Activated naive CD8-positive, alpha-beta T cell treated with anti-CD3 and anti-CD28 coated beads, Interleukin-2, amount 10 ng/mL, durations not matched to agents 7 days and 5 days (primary cell): ENCODE results near the gene E2F8. TPM values are rescaled to one million over a fixed set of nuclear protein-coding genes. Genes with fewer than 3 reads are reported as not detected.

Source experiments
- ATAC-seq: fragments of 150-1000 bp; cut with Tn5 transposase; one replicate; pipeline ENCODE4 v1.10.0; 2021; ENCODE audit warnings: low read depth, moderate library complexity
- POLR2A ChIA-PET: fragments of 350-600 bp; sonication (Branson Sonifier 250); formaldehyde crosslinking; loops from one replicate; lab custom pipeline; 2021; ENCODE audit warnings: antibody characterized with exemption; lab: Charles Lee
- DNase-seq: peaks from one replicate; pipeline ENCODE4 v3.0.0; 2021
- H3K27ac Mint-ChIP-seq: one replicate; pipeline ENCODE4 v1.8.0; 2022; ENCODE audit warnings: mild to moderate bottlenecking, mixed read lengths
- H3K27me3 Mint-ChIP-seq: one replicate; pipeline ENCODE4 v1.8.0; 2022; ENCODE audit warnings: mild to moderate bottlenecking, moderate library complexity, mixed read lengths
- H3K36me3 Mint-ChIP-seq: one replicate; pipeline ENCODE4 v1.8.0; 2021; ENCODE audit warnings: mild to moderate bottlenecking, mixed read lengths
- H3K4me1 Mint-ChIP-seq: one replicate; pipeline ENCODE4 v1.8.0; 2021; ENCODE audit warnings: mixed read lengths
- H3K4me3 Mint-ChIP-seq: one replicate; pipeline ENCODE4 v1.8.0; 2022; ENCODE audit warnings: mild to moderate bottlenecking, moderate library complexity, mixed read lengths
- H3K9me3 Mint-ChIP-seq: one replicate; pipeline ENCODE4 v1.8.0; 2021; ENCODE audit warnings: mixed read lengths
- total RNA-seq, 2 experiments: library from RNA; stranded (reverse); gene quantifications; one replicate each; pipeline ENCODE4 v1.2.3, GENCODE V29; 2021

The E2F8 gene
- total RNA-seq, 2 experiments from 2014 or later = 26.9 to 27.0 TPM

DNA sequence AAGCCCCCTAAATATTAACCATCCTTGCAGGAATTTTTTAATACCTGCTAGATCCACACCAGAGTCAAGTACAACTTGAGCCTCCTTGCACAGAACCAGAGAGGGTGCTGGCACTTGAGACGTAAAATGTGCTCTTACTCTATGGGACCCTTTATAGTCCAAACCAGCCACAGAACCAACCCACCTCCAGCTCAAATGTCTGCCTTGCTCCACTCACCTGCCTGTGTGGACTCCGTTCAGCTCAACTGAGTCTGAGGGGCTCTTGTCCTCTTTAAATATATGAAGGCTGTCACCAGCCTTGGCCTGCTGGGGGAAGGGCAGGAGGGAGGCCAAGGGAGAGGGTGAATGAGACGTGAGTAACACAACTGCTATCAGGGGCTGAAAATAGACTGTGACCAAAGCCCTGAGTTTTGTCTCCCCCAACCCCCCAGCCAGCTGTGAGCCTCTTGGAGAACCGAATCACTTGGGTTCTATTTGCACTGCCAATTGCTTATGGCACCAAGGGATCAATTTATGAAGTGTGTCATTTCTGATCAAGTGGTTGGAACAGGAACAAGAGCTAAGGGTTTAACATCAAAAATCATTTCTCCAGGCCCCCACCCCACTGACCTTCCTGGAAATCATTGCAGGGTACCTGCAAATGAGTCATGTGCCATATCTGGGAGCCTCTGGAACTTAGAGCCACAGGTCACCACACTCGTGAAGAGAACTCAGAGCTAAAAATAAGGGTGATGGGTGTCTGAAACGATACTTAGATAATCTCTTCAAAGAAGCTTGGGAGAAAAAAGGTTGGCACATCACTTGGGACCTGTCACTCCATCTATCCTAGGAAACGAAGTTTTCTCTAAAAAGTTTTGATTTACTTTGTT, 38.8 kb downstream of the E2F8 start, which contains the start of gene CSRP3:
CSRP3 (minus strand) TSS at position 247 of the 869 bp plus-strand sequence. CDS start 9,535 bp downstream, outside the sequence.
- POLR2A ChIA-PET = no interaction called here
- H3K36me3 Mint-ChIP-seq = no peaks in the 10 kb centered on the region
- peaks cover 4% of the 10 kb centered on the region for H3K27me3 Mint-ChIP-seq
- ATAC-seq (no peak), DNase-seq (no peak)
- no peak within 1 kb of the TSS for H3K4me3 Mint-ChIP-seq
- H3K27ac Mint-ChIP-seq = no peak within 1 kb of the TSS
- no peaks in the 10 kb centered on the region for H3K9me3 Mint-ChIP-seq
- H3K4me1 Mint-ChIP-seq = no peaks in the 10 kb centered on the region

DNA sequence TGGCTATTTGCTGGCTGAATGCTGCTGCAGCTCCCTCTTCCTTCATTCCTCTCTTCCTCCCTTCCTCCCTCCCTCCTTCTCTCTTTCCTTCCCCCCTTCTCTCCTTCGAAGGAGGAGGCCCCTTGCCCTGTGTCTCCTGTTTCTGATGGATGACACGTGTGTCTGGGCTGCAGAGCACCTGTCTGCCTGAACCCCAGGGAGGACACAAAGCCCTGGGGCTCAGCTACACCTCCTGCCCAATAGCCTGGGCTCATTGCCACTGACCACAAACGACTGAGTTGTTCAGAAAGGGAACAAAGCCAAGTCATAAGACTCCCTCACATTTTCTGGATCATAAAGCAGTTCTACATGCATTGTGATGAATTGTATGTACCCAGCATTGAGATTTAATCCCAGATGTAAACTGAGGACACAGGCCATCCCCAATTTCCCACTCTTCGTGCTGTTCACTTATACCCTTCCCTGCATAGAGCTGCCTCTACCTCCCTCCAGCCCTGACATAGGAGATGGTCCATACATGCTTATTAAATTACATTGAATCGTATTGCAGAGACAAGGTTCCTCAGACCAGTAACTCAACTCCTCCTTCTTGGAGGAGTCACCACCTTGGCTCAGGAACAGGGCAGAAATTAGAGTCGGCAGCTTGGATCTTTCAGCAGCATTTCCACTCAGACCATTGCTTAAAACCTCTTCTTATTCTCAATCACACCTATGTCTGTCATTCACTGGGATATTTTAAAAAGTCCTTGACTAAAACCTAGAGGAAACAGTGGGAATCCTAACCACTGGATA, 40.1 kb downstream of the E2F8 start:
- H3K27me3 Mint-ChIP-seq = peaks cover 2% of the 10 kb centered on the region
- H3K9me3 Mint-ChIP-seq = no peaks in the 10 kb centered on the region
- no peak overlapping the region for H3K4me3 Mint-ChIP-seq
- H3K4me1 Mint-ChIP-seq = no peaks in the 10 kb centered on the region
- no peaks in the 10 kb centered on the region for H3K36me3 Mint-ChIP-seq
- no peak overlapping the region for H3K27ac Mint-ChIP-seq
- ATAC-seq (no peak), DNase-seq (no peak)
- POLR2A ChIA-PET = no interaction called here

DNA sequence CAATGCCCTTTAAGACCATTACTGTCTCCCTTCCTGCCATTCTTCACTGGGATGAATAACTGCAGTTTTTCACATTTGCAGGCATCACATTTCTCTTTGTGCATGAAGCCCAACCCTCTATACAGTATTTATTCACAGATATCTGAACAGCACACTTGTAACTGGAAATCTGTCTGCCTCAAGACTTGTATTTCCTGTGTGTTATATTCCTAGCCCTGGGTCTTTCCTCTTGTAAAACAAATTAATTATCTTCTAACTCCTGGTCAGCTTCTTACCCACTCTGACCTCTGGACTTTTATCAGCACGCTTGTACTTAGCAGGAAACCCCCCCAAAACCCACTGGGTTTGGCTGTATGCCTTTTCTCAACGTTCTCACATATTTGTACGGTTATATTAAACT, 41.0 kb downstream of the E2F8 start:
- ATAC-seq (no peak), DNase-seq (no peak)
- POLR2A ChIA-PET = no interaction called here
- Mint-ChIP-seq H3K9me3 (no peaks in the 10 kb centered on the region), H3K4me3 (no peak overlapping the region), H3K27me3 (peaks cover 2% of the 10 kb centered on the region), H3K27ac (no peak overlapping the region), H3K4me1 (no peaks in the 10 kb centered on the region), H3K36me3 (no peaks in the 10 kb centered on the region)

DNA sequence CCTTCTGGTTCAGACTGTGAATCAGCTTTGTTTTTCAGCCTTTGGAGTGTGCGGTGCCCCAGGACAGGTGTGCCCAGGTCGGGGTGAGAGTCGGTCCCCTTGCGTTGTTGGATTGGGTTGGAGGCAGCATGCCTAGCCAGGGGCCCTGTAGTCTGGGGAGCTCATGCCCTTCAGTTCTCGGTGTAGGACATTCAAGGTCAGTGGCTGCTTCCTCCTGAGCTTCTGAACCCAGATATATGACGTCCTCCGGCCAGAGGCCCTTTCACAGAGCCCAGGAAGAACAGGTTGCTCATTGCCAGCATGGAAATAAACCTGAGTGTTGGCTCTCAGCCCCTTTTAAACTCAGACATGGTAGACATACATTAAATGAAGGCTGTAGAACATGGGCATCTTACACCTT, 41.7 kb downstream of the E2F8 start:
- DNase-seq = no peak
- H3K4me1 Mint-ChIP-seq = no peaks in the 10 kb centered on the region
- H3K4me3 Mint-ChIP-seq = no peak overlapping the region
- no peaks in the 10 kb centered on the region for H3K9me3 Mint-ChIP-seq
- peaks cover 2% of the 10 kb centered on the region for H3K27me3 Mint-ChIP-seq
- no peak for ATAC-seq
- POLR2A ChIA-PET = no interaction called here
- H3K27ac Mint-ChIP-seq = no peak overlapping the region
- no peaks in the 10 kb centered on the region for H3K36me3 Mint-ChIP-seq

DNA sequence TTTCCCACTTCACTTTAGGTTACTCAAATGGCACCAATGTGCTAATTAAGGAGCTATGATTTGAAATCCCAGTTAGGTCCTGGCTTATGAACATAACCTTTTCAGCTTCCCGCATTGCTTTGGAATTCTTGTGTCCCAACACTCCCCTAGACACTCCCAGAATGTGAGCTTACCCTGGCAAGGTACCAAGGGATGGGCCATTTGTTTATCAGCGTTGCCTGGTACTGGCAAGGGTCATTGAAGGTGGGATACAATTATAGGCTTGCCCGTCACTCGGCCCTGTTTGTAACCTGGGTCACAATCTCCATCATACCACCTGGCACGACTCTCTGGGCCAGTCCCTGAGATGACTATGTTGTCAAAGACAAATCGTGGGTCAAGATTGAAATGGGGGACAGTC, 44.3 kb downstream of the E2F8 start:
- H3K4me3 Mint-ChIP-seq = no peak overlapping the region
- POLR2A ChIA-PET = no interaction called here
- ATAC-seq = no peak
- no peaks in the 10 kb centered on the region for H3K9me3 Mint-ChIP-seq
- H3K4me1 Mint-ChIP-seq = no peaks in the 10 kb centered on the region
- no peak overlapping the region for H3K27ac Mint-ChIP-seq
- no peaks in the 10 kb centered on the region for H3K36me3 Mint-ChIP-seq
- no peak for DNase-seq
- H3K27me3 Mint-ChIP-seq = peaks cover 2% of the 10 kb centered on the region

DNA sequence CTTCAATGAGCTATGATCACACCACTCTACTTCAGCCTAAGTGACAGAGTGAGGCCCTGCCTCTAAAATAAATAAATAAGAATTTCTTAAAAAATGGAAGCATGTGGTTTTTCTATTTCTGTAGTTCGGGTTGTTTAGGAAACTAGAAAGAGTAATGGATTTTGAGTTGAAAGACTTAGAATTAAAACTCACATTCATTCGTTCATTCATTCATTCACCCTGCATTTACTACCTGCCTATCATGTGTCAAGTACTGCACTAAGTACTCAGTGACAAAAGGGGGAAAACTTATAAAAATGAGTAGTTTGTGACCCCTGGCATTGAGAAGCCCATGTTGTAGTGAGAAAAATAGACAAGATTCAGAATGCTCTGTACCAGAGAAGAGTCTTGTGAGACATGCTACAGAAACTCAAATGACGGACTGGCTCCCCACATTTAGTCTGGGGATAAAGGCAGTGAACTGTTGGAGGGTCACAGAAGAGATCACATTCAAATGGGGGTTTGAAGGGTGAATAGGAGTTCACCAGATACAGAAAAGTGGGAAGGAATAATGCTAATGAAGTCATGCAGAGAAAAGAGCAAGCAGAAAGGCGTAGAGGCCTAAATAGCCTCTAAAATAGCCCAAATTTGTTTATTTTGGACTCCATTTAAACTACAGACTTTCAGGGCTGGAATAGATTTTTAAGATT, 46.0 kb downstream of the E2F8 start:
- no peaks in the 10 kb centered on the region for H3K9me3 Mint-ChIP-seq
- H3K4me1 Mint-ChIP-seq = no peaks in the 10 kb centered on the region
- H3K27ac Mint-ChIP-seq = no peak overlapping the region
- no peak for DNase-seq
- H3K4me3 Mint-ChIP-seq = no peak overlapping the region
- POLR2A ChIA-PET = no interaction called here
- H3K27me3 Mint-ChIP-seq = peaks cover under 1% of the 10 kb centered on the region
- H3K36me3 Mint-ChIP-seq = no peaks in the 10 kb centered on the region
- ATAC-seq = no peak

DNA sequence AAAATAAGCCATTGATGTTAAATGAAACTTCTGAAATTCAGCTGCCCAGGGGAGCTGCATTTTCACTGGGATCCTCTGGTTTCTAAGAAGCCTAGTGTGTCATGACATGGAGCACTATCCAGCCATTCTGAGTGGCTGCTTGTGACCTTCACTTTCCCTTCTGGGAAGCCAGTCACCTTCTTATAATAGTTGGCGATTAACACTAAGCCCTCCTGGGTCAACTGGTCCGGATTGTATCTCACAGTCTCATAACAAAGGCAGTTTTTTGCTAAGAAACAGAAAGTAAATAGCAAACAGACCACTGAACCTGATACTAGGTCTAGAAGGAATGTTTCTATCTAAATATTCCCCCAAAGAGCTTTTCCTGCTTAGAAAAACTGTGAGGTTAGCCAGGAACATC, 46.8 kb downstream of the E2F8 start:
- no peak overlapping the region for H3K27ac Mint-ChIP-seq
- no peak overlapping the region for H3K4me3 Mint-ChIP-seq
- no peaks in the 10 kb centered on the region for H3K9me3 Mint-ChIP-seq
- no peaks in the 10 kb centered on the region for H3K36me3 Mint-ChIP-seq
- DNase-seq (no peak), ATAC-seq (no peak)
- H3K4me1 Mint-ChIP-seq = no peaks in the 10 kb centered on the region
- no peaks in the 10 kb centered on the region for H3K27me3 Mint-ChIP-seq
- POLR2A ChIA-PET = no interaction called here

DNA sequence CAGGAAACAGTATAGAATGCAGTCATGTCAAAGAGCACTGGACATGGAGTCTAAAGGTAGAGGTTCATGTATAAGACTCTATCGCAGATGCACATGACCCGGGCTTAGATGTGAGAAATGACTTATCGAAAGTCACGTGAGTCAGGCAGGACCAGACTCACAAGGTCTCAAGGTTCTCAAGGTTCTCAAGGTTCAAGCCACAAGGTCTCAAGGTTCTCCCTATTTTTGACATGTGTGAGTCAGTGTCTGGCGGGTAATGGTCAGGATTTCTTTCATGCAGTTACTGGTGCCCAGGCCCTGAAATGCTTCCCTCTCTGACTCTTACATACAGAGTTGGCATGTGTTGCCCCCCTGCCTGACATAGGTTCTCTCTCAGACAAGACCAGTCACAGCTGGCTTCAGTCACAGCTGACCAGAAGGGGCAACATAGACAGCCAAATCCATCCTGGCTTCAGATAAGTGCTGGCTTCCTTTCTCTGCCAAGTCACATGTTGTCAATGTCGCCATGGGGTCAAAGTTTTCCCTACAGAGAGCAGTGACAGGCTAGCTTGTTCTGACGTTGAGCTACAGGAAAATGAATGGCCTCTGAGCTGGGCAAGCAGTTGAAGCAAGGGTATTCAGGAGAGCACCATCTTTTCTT, 49.1 kb downstream of the E2F8 start:
- H3K9me3 Mint-ChIP-seq = no peaks in the 10 kb centered on the region
- no peak overlapping the region for H3K4me3 Mint-ChIP-seq
- ATAC-seq (no peak), DNase-seq (no peak)
- H3K27ac Mint-ChIP-seq = no peak overlapping the region
- no peaks in the 10 kb centered on the region for H3K4me1 Mint-ChIP-seq
- POLR2A ChIA-PET = no interaction called here
- H3K27me3 Mint-ChIP-seq = no peaks in the 10 kb centered on the region
- no peaks in the 10 kb centered on the region for H3K36me3 Mint-ChIP-seq

DNA sequence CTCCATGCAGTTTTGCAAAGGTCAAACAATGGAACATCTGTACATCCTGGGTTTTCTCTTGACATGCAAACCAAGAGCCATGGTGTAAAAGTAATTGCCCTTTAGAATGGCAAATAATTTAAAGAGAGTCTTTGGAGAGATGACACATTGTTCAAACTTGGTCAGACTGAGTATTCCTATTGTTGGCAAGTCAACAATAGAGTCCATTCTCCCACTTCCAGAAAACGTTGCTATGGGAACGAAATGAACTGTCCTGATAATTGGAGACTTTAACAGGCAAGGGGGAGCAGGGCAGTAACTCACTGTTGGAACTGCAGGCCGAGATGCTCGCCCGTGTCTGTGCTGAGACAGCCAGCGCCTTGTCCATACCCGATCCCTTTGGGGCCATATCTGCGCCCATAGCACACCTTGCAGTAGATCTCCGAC, 52.9 kb downstream of the E2F8 start:
- Mint-ChIP-seq H3K27ac (no peak overlapping the region), H3K4me1 (no peaks in the 10 kb centered on the region), H3K27me3 (no peaks in the 10 kb centered on the region)

DNA sequence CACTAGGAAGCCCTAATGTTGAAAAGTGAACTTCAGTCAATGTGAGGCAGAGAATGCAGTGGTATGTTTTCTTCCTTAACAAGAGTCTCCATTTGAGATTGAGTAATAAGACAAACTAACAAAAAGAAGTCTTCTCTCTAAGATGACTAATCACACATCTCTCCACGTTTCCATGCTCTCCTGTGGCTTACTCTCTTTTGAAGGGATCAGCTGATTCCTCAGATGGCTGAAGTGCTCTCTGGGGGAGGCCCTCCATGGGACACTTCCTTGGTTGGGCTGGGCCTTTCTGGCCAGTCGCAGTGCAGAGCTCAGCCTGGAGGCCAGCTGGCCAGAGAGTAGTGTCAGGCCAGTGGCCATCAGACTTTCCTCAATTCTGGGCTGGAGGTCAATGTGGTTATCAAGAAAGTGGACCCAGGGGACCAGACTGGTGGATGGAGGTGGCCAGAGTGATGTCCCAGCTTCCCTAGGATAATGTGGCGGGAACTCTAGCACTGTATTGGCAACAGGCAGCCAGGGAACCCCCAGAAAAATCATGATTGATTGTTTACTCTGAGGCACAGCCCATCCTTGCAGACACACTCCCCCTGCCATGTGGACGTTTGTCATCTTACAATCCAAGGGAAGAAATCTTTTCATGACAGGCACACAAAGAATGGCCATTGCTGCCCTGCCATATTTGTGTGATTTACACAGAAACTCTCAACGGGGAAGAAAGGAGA, 53.5 kb downstream of the E2F8 start:
- H3K4me3 Mint-ChIP-seq = no peak overlapping the region
- no peaks in the 10 kb centered on the region for H3K36me3 Mint-ChIP-seq
- H3K4me1 Mint-ChIP-seq = no peaks in the 10 kb centered on the region
- no peak for DNase-seq
- POLR2A ChIA-PET = no interaction called here
- H3K27ac Mint-ChIP-seq = no peak overlapping the region
- H3K9me3 Mint-ChIP-seq = no peaks in the 10 kb centered on the region
- no peaks in the 10 kb centered on the region for H3K27me3 Mint-ChIP-seq
- no peak for ATAC-seq

More for the DNA sequence above, 52.9 kb downstream of the E2F8 start:
- Mint-ChIP-seq H3K9me3 (no peaks in the 10 kb centered on the region), H3K36me3 (no peaks in the 10 kb centered on the region), H3K4me3 (no peak overlapping the region)
- POLR2A ChIA-PET = no interaction called here
- DNase-seq (no peak), ATAC-seq (no peak)

DNA sequence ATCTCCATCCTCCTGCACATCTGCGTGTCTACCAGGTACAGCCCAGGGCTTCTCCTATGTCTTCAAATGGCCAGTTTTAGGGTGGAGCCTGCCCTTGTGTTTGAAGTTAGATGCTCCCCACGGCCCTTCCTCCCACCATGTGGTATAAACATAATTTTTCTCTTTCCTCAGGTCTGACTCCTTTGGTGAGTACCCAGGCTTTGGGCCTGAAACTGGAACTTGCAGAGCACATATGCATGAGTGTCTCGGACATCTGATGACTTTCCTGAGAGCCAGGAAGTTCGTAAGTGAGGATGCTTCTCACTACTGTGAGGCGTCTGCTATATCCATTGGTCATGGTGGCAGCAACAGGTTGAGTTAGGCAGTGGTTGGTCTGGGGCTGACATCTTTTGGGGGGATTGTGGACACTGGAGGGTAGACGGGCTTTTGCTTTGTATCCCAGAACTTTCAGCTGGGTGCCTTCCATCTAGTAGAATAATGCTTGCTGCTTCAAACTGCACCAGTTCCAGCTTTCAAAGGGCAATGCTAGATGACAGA, 55.2 kb downstream of the E2F8 start:
- H3K4me1 Mint-ChIP-seq = no peaks in the 10 kb centered on the region

DNA sequence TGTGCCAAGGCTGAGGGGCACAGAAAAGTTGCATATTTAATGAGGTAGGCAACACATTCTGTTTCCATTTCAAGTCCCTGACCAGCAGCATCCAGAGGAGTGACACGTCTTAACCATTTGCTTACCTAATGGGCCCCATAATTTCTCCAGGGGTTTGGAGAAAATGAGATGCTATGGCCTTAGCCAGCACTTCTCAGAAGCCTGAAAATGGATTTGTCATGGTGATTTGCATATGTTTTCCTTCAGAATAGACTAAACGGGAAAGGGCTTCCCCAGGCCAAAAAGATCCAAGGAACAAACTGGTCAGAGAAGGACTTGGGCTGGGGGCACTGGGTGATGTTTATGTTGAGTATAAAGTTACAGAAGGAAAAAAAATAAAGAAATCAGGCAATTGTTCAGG, 55.7 kb downstream of the E2F8 start:
- Mint-ChIP-seq H3K4me3 (no peak overlapping the region), H3K27me3 (no peaks in the 10 kb centered on the region), H3K4me1 (no peaks in the 10 kb centered on the region), H3K9me3 (no peaks in the 10 kb centered on the region), H3K27ac (no peak overlapping the region), H3K36me3 (peaks cover 1% of the 10 kb centered on the region)
- POLR2A ChIA-PET = no interaction called here
- DNase-seq = no peak
- ATAC-seq = no peak

More for the DNA sequence above, 55.2 kb downstream of the E2F8 start:
- Mint-ChIP-seq H3K27ac (no peak overlapping the region), H3K4me3 (no peak overlapping the region), H3K36me3 (no peaks in the 10 kb centered on the region), H3K27me3 (no peaks in the 10 kb centered on the region), H3K9me3 (no peaks in the 10 kb centered on the region)
- POLR2A ChIA-PET = no interaction called here
- ATAC-seq (no peak), DNase-seq (no peak)
